GM18508 (cell line): Measurements from ENCODE around the gene ZNRF4.
"Not testable (repeated sequence)": the region's sequence is repeated elsewhere in the genome, so short reads cannot be mapped to it uniquely, and the experiment has no call there.

Experiments
- ATAC-seq: cut with Tn5 transposase; IDR thresholded peaks from one replicate; pipeline ENCODE4 v1.9.1; 2021; ENCODE audit warnings: moderate number of reproducible peaks; ENCODE audit not compliant: insufficient read depth, unreplicated experiment

ZNRF4 gene

DNA sequence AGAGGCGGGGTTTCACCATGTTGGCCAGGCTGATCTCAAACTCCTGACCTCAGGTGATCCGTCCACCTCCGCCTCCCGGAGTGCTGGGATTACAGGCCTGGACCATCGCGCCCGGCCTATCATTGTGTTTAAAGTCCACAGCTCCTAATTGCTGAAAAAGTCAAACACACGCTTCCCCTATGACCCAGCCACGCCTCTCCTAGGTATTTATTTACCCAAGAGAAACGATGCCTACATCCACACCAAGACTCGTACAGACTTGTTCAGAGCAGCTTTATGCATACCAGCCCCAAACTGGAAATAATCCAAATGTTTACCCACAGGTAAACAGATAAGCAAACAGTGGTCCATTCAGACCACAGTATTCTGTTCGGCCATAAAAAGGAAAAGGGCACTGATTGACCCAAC lies 15.1 kb downstream of the ZNRF4 start:
- no peak for ATAC-seq

DNA sequence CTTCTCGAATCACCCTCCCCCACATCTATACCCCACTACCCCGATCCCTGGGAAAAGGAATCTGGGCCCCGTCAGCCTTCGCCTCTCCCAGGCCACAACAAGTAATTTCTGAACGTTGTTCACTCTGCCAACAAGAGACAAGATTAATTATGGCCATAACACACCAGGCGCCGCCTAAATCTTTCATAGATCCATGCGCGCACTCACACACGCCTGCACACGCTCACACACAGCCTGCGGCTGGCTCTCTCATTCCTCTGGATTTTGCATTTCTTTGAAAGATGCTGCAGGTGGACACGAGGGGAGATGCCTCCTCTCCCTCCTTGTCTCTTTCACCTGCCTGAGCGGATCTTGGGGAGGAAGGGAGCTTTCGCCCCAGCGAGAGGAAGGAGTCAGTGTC lies 17.1 kb downstream of the ZNRF4 start:
- no peak for ATAC-seq

- no peak for ATAC-seq
These were observed 18.4 kb downstream of the ZNRF4 start for GRCh38 chr19:5473646-5474045.

DNA sequence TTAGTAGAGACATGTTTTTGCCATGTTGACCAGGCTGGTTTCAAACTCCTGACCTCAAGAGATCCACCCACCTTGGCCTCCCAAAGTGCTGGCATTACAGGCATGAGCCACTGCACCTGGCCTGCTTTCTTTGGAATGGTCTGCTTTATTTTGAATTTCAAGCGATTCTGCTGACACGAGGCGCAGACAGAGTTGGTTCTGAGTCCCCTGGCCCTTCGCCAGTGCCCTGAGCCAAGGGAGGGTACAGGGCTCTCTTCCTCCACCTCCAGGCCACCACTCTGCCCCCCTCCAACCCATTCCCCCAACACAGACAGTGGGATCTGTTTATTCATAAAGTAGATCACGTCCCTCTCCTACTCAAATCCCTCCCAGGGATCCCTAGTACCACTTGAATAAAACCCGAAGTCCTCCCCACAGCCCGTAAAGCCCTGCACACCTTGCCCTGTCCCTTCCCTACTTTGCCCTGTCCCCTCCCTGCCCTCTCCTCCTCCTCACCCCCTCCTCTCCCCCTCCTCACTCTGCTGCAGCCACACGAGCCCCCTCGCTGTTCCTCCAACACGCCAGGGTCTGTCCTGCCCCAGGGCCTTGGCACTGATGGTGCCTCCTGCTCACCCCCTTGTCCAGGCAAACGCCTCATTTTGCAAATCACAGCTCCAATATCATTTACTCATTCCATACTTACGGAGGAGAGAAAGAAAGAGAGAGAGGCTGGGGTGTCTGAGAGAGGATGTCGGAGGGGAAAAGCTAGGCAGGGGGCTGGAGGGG lies 22.4 kb downstream of the ZNRF4 start:
- no peak for ATAC-seq

DNA sequence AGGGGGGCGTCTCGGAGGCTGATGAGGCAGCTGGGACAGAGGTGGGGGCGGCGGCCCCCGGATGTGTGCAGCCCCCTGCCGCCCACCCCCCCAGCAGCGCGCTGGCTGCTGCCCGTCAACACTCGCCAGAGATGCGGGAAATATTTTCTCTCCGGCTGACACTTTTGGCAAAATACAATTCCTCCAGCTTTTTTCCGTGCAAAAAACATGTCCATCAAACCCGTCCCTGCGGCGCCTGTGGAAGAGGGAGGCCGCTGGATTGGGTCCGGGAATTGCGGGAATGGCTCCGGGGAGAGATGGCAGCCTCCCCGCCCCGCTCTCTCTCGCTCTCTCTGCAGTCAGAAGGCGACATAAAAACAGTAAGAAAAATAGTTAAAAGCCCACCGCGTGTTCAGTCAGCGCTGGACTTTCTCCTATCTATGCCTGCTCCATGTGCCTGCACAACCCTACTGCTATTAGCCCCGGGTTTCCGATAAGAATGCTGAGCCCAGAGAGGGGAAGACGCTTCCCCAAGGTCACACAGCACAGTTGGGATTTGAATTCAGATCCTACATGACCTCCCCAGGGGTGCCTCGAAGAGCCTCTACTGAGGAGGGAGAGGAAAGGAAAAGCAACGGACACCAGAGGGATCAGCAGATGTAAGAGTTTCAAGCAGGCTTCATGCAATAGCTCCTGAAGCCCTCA lies 23.2 kb downstream of the ZNRF4 start:
- ATAC-seq, result no peak

GRCh38 chr19:5478925-5479588 lies 23.8 kb downstream of the ZNRF4 start:
- ATAC-seq, result no peak

GRCh38 chr19:5479958-5480357 lies 24.7 kb downstream of the ZNRF4 start:
- no peak for ATAC-seq

DNA sequence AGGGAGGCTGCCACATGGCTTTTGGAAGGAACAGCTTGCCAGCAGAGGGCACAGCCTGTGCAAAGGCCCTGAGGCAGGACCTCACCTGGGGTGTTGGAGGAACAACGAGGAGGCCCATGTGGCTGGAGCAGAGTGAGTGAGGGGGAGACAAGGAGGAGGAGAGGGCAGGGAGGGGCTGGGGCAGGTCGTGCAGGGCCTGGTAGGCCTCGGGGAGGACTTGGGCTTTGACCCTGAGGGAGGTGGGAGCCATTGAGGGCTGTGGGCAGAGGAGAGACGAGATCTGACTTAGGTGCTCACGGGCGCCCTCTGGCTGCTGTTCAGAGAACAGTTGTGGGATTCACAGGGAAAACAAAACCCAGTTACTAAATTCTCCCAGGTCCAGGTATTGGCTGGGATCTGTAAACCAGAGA lies 25.2 kb downstream of the ZNRF4 start:
- ATAC-seq, result no peak

GRCh38 chr19:5481957-5482356 lies 26.7 kb downstream of the ZNRF4 start:
- ATAC-seq, result no peak

DNA sequence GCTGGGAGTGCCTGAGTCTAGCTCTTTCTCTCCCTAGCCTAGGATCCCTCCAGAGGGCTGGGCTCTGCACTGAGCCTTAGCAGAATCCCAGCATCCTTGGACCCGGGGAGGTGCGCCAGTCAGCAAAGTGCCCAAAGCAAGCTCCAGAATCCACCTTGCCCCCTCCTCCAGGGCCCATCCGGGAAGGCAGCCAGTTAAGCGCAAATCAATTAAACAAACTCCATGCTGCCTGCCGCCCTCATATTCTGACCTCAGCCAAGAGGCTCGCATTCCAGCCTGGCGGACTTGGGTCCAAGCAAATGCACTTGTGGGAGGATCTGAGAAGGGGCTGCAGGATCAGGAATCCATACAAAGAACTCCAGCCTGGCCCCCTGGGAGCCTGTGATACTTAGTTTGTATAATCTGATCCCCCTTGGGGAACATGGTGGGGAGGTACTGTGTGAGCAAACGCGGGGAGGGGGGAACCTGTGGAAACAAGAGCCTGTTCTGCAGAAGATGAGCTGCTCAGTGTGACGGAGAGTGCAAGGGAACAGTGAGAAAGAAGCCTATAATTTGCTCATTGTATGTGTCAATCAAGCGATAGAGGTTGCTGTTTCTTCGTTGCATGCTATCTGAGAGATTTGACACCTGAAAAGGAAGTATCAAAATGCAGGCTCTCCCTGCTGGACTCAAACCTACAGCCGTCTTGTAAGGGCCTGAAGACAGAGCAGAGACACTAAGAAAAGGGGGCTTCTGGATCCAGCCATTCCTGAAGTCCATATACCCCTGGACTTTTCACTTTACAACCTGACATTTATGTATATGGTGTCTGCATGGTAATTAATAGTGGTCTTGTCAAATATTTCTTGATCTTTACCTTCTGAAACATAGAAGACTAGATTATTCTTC lies 29.4 kb downstream of the ZNRF4 start:
- ATAC-seq, result no peak

DNA sequence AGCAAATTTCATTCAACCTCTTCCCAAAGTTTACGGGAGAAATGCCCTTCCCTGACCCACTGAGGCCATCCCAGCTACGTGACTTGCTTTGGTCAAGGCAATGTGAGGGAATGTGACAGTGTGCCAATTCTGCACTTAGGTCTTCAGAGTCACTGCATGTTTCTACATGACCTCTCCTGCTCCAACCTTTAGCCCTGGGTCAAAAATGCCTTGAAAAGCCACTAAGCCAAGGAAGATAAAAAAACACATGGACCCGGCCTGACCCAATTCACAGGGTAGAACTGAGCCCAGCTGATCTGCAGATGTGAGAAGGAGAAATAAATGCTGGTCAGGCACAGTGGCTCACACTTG lies 30.0 kb downstream of the ZNRF4 start:
- ATAC-seq, result no peak

DNA sequence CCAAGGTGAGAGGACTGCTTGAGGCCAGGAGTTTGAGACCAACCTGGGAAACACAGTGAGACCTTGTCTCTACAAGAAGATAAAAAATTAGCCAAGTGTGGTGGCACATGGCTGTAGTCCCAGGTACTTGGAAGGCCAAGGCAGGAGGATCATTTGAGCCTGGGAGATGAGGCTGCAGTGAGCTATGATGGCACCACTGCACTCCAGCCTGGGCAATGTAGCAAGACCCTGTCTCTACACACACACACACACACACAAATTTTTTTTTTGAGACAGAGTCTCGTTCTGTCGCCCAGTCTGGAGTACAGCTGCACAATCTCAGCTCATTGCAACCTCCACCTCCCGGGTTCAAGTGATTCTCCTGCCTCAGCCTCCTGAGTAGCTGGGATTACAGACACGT lies 30.4 kb downstream of the ZNRF4 start:
- ATAC-seq, result not testable (repeated sequence)

DNA sequence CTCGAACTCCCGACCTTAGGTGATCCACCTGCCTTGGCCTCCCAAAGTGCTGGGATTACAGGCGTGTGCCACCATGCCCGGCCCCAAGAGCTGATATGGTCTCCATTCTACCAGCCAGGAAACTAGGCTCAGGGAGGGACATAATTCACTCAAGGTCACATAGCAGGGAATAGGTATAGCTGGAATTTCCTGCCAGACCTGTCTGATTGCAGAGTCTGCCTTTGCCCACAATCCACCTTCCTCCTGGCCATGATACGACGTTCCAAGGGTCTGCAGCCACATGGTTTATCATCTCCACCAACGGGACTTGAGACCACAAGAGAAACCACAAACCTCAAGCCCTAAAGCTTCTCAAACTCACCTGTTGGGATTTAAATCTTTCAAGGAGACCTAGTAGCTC lies 32.0 kb downstream of the ZNRF4 start:
- ATAC-seq, result no peak

DNA sequence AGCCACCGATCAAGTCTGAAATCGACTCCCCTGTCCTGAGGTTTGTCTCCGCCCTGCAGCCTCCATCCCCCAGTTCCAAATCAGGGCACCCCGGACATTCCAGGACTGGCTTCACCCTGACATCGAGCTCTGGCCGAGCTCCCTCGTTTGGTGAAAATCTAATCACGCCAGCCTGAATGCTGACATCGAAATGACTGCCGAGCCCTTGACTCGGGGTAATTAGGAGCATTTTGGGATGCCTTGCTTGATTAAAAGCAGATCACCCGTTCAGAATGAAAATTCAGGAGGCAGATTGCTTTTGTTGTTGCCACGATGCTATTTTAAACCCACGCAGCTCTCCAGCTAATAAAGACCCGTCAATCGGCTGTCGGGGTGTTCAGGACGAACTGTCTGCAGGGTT lies 34.3 kb downstream of the ZNRF4 start:
- no peak for ATAC-seq

GRCh38 chr19:5491565-5491964 lies 36.3 kb downstream of the ZNRF4 start:
- ATAC-seq, result no peak

DNA sequence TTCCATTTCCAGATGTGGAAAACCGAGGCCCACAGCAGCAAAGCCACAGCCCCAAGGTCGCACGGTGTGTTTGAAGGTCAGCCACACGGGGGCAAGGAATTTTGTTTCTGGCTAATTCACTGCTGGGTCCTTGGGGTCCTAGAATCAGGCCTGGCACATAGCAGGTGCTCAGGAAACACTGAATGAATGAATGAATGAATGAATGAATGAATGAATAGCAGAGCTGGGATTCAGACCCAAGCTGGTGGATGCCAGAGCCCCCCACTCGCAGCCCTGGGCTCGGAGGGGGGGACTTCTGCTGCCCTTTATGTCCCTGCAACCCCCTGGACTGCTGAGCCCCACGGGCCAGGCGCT lies 37.0 kb downstream of the ZNRF4 start:
- no peak for ATAC-seq

GRCh38 chr19:5492635-5493409 lies 37.6 kb downstream of the ZNRF4 start:
- ATAC-seq, result no peak

GRCh38 chr19:5494773-5495172 lies 39.6 kb downstream of the ZNRF4 start:
- ATAC-seq, result no peak

- ATAC-seq, result no peak
These were observed 40.6 kb downstream of the ZNRF4 start for GRCh38 chr19:5495792-5496191.

DNA sequence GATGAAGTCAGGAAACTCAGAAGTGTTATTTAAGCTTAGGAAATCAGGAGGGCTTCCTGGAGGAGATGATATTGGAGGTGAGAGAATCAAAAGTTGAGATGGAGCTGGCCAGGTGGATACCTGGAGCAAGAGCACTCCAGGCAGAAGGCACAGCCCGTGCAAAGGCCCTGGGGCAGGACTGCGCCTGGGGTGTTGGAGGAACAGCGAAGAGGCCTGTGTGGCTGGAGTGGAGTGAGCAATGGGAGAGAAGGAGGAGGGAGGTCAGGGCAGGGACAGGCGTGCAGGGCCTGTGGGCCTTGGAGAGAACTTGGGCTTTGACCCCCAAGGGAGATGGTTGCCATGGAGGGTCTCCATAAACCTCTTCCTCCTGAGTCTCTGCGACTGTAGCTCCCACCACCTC lies 42.1 kb downstream of the ZNRF4 start:
- ATAC-seq, result no peak
